ENCODE results near the gene ATAD1. TPM values are rescaled to one million over a fixed set of nuclear protein-coding genes. Genes with fewer than 3 reads are reported as not detected.
"Not testable (repeated sequence)": the region's sequence is repeated elsewhere in the genome, so short reads cannot be mapped to it uniquely, and the experiment has no call there.

Gene ATAD1
- total and polyA plus RNA-seq, 10 of the 15 experiments (the other 5 are each of a cell fraction or from before 2014, with no cell fraction given): 24.7 to 59.3 (median 41.1) TPM

- TF ChIP-seq YBX1 (IDR thresholded peaks at IDR 0.05) (no peak), NBN (IDR thresholded peaks at IDR 0.05) (0 out of 2 replicates have a peak, but pooled peaks have one; percentile 50), RFX5 (IDR thresholded peaks at IDR 0.05; ENCODE audit: low read depth, low read length) (no peak), YY1 (IDR thresholded peaks at IDR 0.05; ENCODE audit: low read depth, low read length) (0 out of 2 replicates have a peak, but pooled peaks have one; percentile 44), TCF7 (IDR thresholded peaks at IDR 0.05; ENCODE audit: borderline replicate concordance) (no peak)
Observed at GRCh38 chr10:87860156-87860795, 42.2 kb upstream of the ATAD1 start (continued).

GRCh38 chr10:87855665-87856064, 37.6 kb upstream of the ATAD1 start:
- intact Hi-C loops (cut with micrococcal nuclease; ENCODE audit: unreplicated experiment); H3K4me2 ChIP-seq (ENCODE audit: control insufficient read depth, insufficient read depth); H3K9ac ChIP-seq (ENCODE audit: control insufficient read depth, insufficient read depth, low read length); H3K9me3 ChIP-seq (replicated peaks; ENCODE audit: control insufficient read depth, insufficient read depth, low read length); H4K20me1 ChIP-seq (ENCODE audit: control insufficient read depth, insufficient read depth); H3K79me2 ChIP-seq (ENCODE audit: control insufficient read depth, insufficient read depth, low read length); H3K36me3 ChIP-seq (ENCODE audit: control insufficient read depth in 2 of 2, insufficient read depth in 2 of 2, low read length in 1 of 2); H3K4me3 ChIP-seq; CTCF ChIA-PET; DNase-seq (ENCODE audit: low read depth, low spot score); FAIRE-seq; H3K27me3 ChIP-seq (replicated peaks in 1 of 2; ENCODE audit: control insufficient read depth in 2 of 2, insufficient read depth in 2 of 2, low read length in 1 of 2); H2AFZ ChIP-seq (ENCODE audit: control insufficient read depth, low read depth, low read length); H3K4me1 ChIP-seq (ENCODE audit: control insufficient read depth, insufficient read depth, low read length); RAD21 ChIA-PET (ENCODE audit: unreplicated experiment); in situ Hi-C loops (cut with MboI); ATAC-seq; H3K27ac ChIP-seq (ENCODE audit: control insufficient read depth, insufficient read depth); BruUV-seq (replicated peaks); POLR2A ChIA-PET: not testable (repeated sequence)
- SMC1A ChIA-PET (ENCODE audit: uncharacterized antibody, unreplicated experiment): interaction anchor here (1.2 kb wide), 1 partner anchor 697 kb away, joined by 3 read pairs; no protein-coding TSS in a partner anchor
- 63% methylated on average over 4 of the region's 4 CpGs for WGBS (ENCODE audit: insufficient coverage, insufficient replicate concordance, low lambda C conversion rate, missing lambda C conversion rate)

GRCh38 chr10:87855247-87855646, 37.2 kb upstream of the ATAD1 start:
- WGBS (ENCODE audit: insufficient coverage, insufficient replicate concordance, low lambda C conversion rate, missing lambda C conversion rate): 90% methylated on average over 5 of the region's 5 CpGs
- H3K79me2 ChIP-seq (ENCODE audit: control insufficient read depth, insufficient read depth, low read length); H3K9me3 ChIP-seq (replicated peaks; ENCODE audit: control insufficient read depth, insufficient read depth, low read length); H3K27me3 ChIP-seq (replicated peaks in 1 of 2; ENCODE audit: control insufficient read depth in 2 of 2, insufficient read depth in 2 of 2, low read length in 1 of 2); POLR2A ChIA-PET; FAIRE-seq; H3K4me3 ChIP-seq; H3K36me3 ChIP-seq (ENCODE audit: control insufficient read depth in 2 of 2, insufficient read depth in 2 of 2, low read length in 1 of 2); intact Hi-C loops (cut with micrococcal nuclease; ENCODE audit: unreplicated experiment); H3K9ac ChIP-seq (ENCODE audit: control insufficient read depth, insufficient read depth, low read length); H3K27ac ChIP-seq (ENCODE audit: control insufficient read depth, insufficient read depth); SMC1A ChIA-PET (ENCODE audit: uncharacterized antibody, unreplicated experiment); CTCF ChIA-PET; in situ Hi-C loops (cut with MboI); H3K4me2 ChIP-seq (ENCODE audit: control insufficient read depth, insufficient read depth); H4K20me1 ChIP-seq (ENCODE audit: control insufficient read depth, insufficient read depth); H2AFZ ChIP-seq (ENCODE audit: control insufficient read depth, low read depth, low read length); BruUV-seq (replicated peaks); H3K4me1 ChIP-seq (ENCODE audit: control insufficient read depth, insufficient read depth, low read length); DNase-seq (ENCODE audit: low read depth, low spot score); RAD21 ChIA-PET (ENCODE audit: unreplicated experiment); ATAC-seq: not testable (repeated sequence)

Measured in GM12878 (cell line).